H1 (cell line): ENCODE data around the gene HMHB1. TPM values are rescaled to one million over a fixed set of nuclear protein-coding genes. Genes with fewer than 3 reads are reported as not detected.
A peak's percentile ranks its signal among the peaks of the same experiment; 100 is the strongest.

Experiments
- CTCF ChIA-PET: fragments of 300-600 bp; sonication (Branson Sonifier 250); formaldehyde crosslinking; loops from one replicate; lab custom pipeline; 2021; ENCODE audit not compliant: partially characterized antibody; lab: Charles Lee
- POLR2A ChIA-PET: fragments of 300-600 bp; sonication (Branson Sonifier 250); formaldehyde crosslinking; loops from one replicate; lab custom pipeline; 2021; ENCODE audit warnings: inconsistent platforms; ENCODE audit not compliant: partially characterized antibody; lab: Charles Lee
- DNase-seq, 2 experiments: peaks; one replicate each; pipeline versions ENCODE4 v3.0.0 to v3.0.0-alpha.2; 2010 to 2022; ENCODE audit warnings: low spot score in 2 of 2, low read depth in 1 of 2, mixed read lengths in 1 of 2
- FAIRE-seq: peaks from 2 replicates; lab custom pipeline; 2011; peaks lifted over from hg19 to GRCh38; lab: Jason Lieb, UNC
- H2AFZ ChIP-seq: 2 replicates; pipeline ENCODE4 v1.8.1; 2012; ENCODE audit warnings: low read length, inconsistent platforms
- H2AK5ac ChIP-seq: 2 replicates; pipeline ENCODE4 v1.6.1; 2013; ENCODE audit warnings: low read depth, low read length
- H2BK120ac ChIP-seq: replicated peaks from 2 replicates; pipeline ENCODE3; 2013; ENCODE audit warnings: low read depth, low read length, inconsistent platforms
- H2BK12ac ChIP-seq: 2 replicates; pipeline ENCODE4 v1.6.1; 2013; ENCODE audit warnings: low read depth, low read length
- H2BK15ac ChIP-seq: 2 replicates; pipeline ENCODE4 v1.6.1; 2013; ENCODE audit warnings: low read length
- H2BK20ac ChIP-seq: 2 replicates; pipeline ENCODE4 v1.6.1; 2013; ENCODE audit warnings: low read length
- H2BK5ac ChIP-seq: 2 replicates; pipeline ENCODE4 v1.6.1; 2013; ENCODE audit warnings: low read depth, low read length
- H3K14ac ChIP-seq: 2 replicates; pipeline ENCODE4 v1.6.1; 2013; ENCODE audit warnings: inconsistent platforms; ENCODE audit not compliant: insufficient read length
- H3K18ac ChIP-seq: 2 replicates; pipeline ENCODE4 v1.6.1; 2013; ENCODE audit warnings: low read length; ENCODE audit errors: extremely low read depth
- H3K23ac ChIP-seq: 2 replicates; pipeline ENCODE4 v1.6.1; 2013; ENCODE audit warnings: inconsistent platforms; ENCODE audit not compliant: insufficient read length
- H3K23me2 ChIP-seq: 2 replicates; pipeline ENCODE4 v1.6.1; 2013; ENCODE audit warnings: low read depth, low read length
- H3K27ac ChIP-seq: 2 replicates; pipeline ENCODE4 v1.6.1; 2011; ENCODE audit warnings: low read depth, low read length, inconsistent platforms
- H3K27me3 ChIP-seq, 4 experiments: replicated peaks in 1 of 4; 1 replicate in 1 of 4; 2 replicates in 3 of 4; pipeline versions ENCODE4 v1.6.1 to v1.8.1; 2011 to 2013; ENCODE audit warnings: low read length in 3 of 4, mild to moderate bottlenecking in 3 of 4, inconsistent platforms in 2 of 4, mixed read lengths in 2 of 4, moderate library complexity in 1 of 4; ENCODE audit not compliant: control insufficient read depth in 3 of 4, insufficient read depth in 3 of 4; ENCODE audit errors: extremely low read depth in 1 of 4
- H3K36me3 ChIP-seq, 4 experiments: 2 replicates each; pipeline versions ENCODE4 v1.6.1 to v1.8.1; 2011 to 2013; ENCODE audit warnings: mild to moderate bottlenecking in 4 of 4, low read length in 3 of 4, moderate library complexity in 2 of 4, control low read depth in 1 of 4, inconsistent platforms in 1 of 4; ENCODE audit not compliant: insufficient read depth in 4 of 4, control insufficient read depth in 2 of 4
- H3K4ac ChIP-seq: replicated peaks from 2 replicates; pipeline ENCODE3; 2013; ENCODE audit warnings: low read length, low read depth, mixed read lengths, inconsistent platforms; ENCODE audit not compliant: insufficient read length
- H3K4me1 ChIP-seq, 4 experiments: replicated peaks in 1 of 4; 1 replicate in 1 of 4; 2 replicates in 3 of 4; pipeline versions ENCODE4 v1.6.1 to v1.8.1; 2011 to 2013; ENCODE audit warnings: low read length in 3 of 4, inconsistent platforms in 2 of 4, mixed read lengths in 1 of 4; ENCODE audit not compliant: insufficient read depth in 4 of 4, control insufficient read depth in 3 of 4
- H3K4me2 ChIP-seq, 2 experiments: 2 replicates each; pipeline versions ENCODE4 v1.6.1 to v1.8.1; 2011 to 2013; ENCODE audit warnings: low read depth in 2 of 2, low read length in 2 of 2, control low read depth in 1 of 2, inconsistent platforms in 1 of 2, mild to moderate bottlenecking in 1 of 2; ENCODE audit not compliant: insufficient read depth in 1 of 2
- H3K4me3 ChIP-seq, 4 experiments: fragments of 200-600, 300-600 bp in 1 of 4; sonication (generic), shearing (Covaris generic), sonication (Bioruptor Twin) in 1 of 4; 2 replicates each; pipeline versions ENCODE4 v1.5.1 to v1.8.1; 2011 to 2016; ENCODE audit warnings: low read length in 4 of 4, low read depth in 3 of 4, control low read depth in 2 of 4, inconsistent platforms in 2 of 4, mild to moderate bottlenecking in 2 of 4, mixed read lengths in 1 of 4, moderate library complexity in 1 of 4; ENCODE audit not compliant: insufficient read depth in 2 of 4; ENCODE audit errors: extremely low read depth in 1 of 4
- H3K56ac ChIP-seq: replicated peaks from 2 replicates; pipeline ENCODE3; 2013; ENCODE audit warnings: low read depth, mild to moderate bottlenecking, mixed read lengths, low read length, inconsistent platforms; ENCODE audit not compliant: insufficient read length
- H3K79me1 ChIP-seq: 2 replicates; pipeline ENCODE4 v1.6.1; 2013; ENCODE audit warnings: low read depth, low read length, control low read depth
- H3K79me2 ChIP-seq, 2 experiments: 2 replicates each; pipeline versions ENCODE4 v1.6.1 to v1.8.1; 2012 to 2013; ENCODE audit warnings: low read length in 2 of 2, mild to moderate bottlenecking in 2 of 2, inconsistent platforms in 1 of 2; ENCODE audit not compliant: insufficient read depth in 2 of 2, control insufficient read depth in 1 of 2
- H3K9ac ChIP-seq, 4 experiments: replicated peaks in 1 of 4; 1 replicate in 1 of 4; 2 replicates in 3 of 4; pipeline versions ENCODE4 v1.6.1 to v1.8.1; 2011 to 2013; ENCODE audit warnings: low read depth in 3 of 4, low read length in 3 of 4, control low read depth in 2 of 4, mild to moderate bottlenecking in 2 of 4, moderate library complexity in 2 of 4, inconsistent platforms in 1 of 4; ENCODE audit errors: extremely low read depth in 1 of 4
- H3K9me3 ChIP-seq, 2 experiments: 2 replicates each; pipeline versions ENCODE4 v1.6.1 to v1.8.1; 2012 to 2013; ENCODE audit warnings: mild to moderate bottlenecking in 2 of 2, moderate library complexity in 2 of 2, control low read depth in 1 of 2, inconsistent platforms in 1 of 2, low read depth in 1 of 2, low read length in 1 of 2, mixed read lengths in 1 of 2; ENCODE audit not compliant: insufficient read depth in 2 of 2
- H4K20me1 ChIP-seq, 2 experiments: replicated peaks in 1 of 2; 2 replicates each; pipeline versions ENCODE3 to v1.8.1; 2011 to 2013; ENCODE audit warnings: inconsistent platforms in 2 of 2, low read length in 2 of 2, mild to moderate bottlenecking in 1 of 2; ENCODE audit not compliant: insufficient read depth in 2 of 2, control insufficient read depth in 1 of 2
- H4K5ac ChIP-seq: 2 replicates; pipeline ENCODE4 v1.6.1; 2013; ENCODE audit warnings: low read length, low read depth, mixed read lengths, inconsistent platforms; ENCODE audit not compliant: insufficient read length
- H4K8ac ChIP-seq: 2 replicates; pipeline ENCODE4 v1.8.0; 2013; ENCODE audit warnings: mild to moderate bottlenecking, moderate library complexity, low read length, inconsistent platforms; ENCODE audit not compliant: insufficient read depth; ENCODE audit errors: extremely low read depth
- H4K91ac ChIP-seq: replicated peaks from 2 replicates; pipeline ENCODE3; 2013; ENCODE audit warnings: low read length, mixed read lengths, inconsistent platforms; ENCODE audit not compliant: insufficient read length
- BACH1 ChIP-seq: IDR thresholded peaks from 2 replicates; pipeline ENCODE4 v1.6.1; 2012; ENCODE audit warnings: low read length, improper control_type of control experiment
- NRF1 ChIP-seq: IDR thresholded peaks from 2 replicates; pipeline ENCODE4 v1.6.1; 2011; ENCODE audit warnings: mild to moderate bottlenecking, low read depth, low read length, improper control_type of control experiment
- PHF8 ChIP-seq: fragments of 200-600 bp; sonication (generic); conservative IDR thresholded peaks from 2 replicates; pipeline ENCODE4 v1.7.1; 2012; ENCODE audit warnings: low read depth, mild to moderate bottlenecking, inconsistent platforms, low read length, moderate library complexity
- TAF1 ChIP-seq: IDR thresholded peaks from 2 replicates; pipeline ENCODE4 v1.6.1; 2011; ENCODE audit warnings: mild to moderate bottlenecking, low read depth, low read length
- TBP ChIP-seq: IDR thresholded peaks from 2 replicates; pipeline ENCODE4 v1.6.1; 2011; ENCODE audit warnings: low read depth, low read length, improper control_type of control experiment
- WGBS, 2 experiments: shearing (Covaris generic) in 1 of 2; methylation state at CpG; one replicate each; pipeline versions ENCODE4 v1.1.6 to v1.1.7; 2013 to 2015; ENCODE audit warnings: low lambda C conversion rate in 2 of 2, mixed read lengths in 2 of 2, inconsistent platforms in 1 of 2, low coverage in 1 of 2, missing lambda C conversion rate in 1 of 2; ENCODE audit not compliant: insufficient replicate concordance in 2 of 2, insufficient coverage in 1 of 2, insufficient read length in 1 of 2; ENCODE audit errors: extremely low coverage in 1 of 2, missing lambda C conversion rate in 1 of 2; 5-methylcytosine and 5-hydroxymethylcytosine counted together
- polyA plus RNA-seq, 7 experiments: library from polyadenylated mRNA; depleted of rRNA in 3 of 7; stranded (reverse) in 5 of 7; unstranded in 2 of 7; fragments of >200 nt in 5 of 7; fragments of 200-250 nt in 2 of 7; gene quantifications; 1 replicate in 5 of 7; 2 replicates in 1 of 7; 4 replicates in 1 of 7; pipeline versions ENCODE4 v1.2.1 to v1.2.3, GENCODE V29; 2011 to 2013; ENCODE audit warnings: missing spikeins in 2 of 7, mixed read lengths in 2 of 7
- total RNA-seq: library from RNA; stranded (reverse); fragmentation: NEBNext Ultra II Directional; extraction: Animal tissue kit (Norgen Biotek cat#: 25700); gene quantifications from 2 replicates; pipeline ENCODE4 v1.2.1, GENCODE V29; 2021

HMHB1 gene
- total and polyA plus RNA-seq, 2 of the 8 experiments (the other 6 are each of a cell fraction or from before 2014, with no cell fraction given), result not detected

DNA sequence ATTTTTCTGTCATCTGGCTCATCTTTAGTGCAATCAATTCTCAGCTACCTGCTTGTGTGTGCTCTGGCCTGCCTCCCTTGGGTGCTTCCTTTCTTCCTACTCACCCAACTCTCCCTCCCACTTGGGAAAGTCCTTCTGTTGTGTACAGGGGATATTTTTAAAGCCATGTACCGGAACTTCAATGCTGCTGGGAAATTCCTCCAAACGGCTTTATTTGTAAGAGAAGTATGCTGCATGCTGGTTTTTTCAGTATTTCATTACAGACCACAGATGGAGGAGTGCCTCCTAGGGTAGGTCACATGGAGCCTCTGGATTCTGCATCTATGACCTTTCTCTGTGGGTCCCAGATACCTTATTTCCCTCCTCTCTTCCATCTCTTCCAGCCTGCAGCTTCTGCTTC lies 5.4 kb upstream of the HMHB1 start:
- Histone ChIP-seq H3K23me2 (no peaks in the 10 kb centered on the region), H2BK20ac (no peak overlapping the region)
- CTCF ChIA-PET, result no interaction called here

More for the DNA sequence above, 5.4 kb upstream of the HMHB1 start:
- Histone ChIP-seq H2BK15ac (no peak overlapping the region), H3K4me3 (no peak overlapping the region), H4K20me1 (no peaks in the 10 kb centered on the region), H3K4me2 (no peak overlapping the region), H3K27me3 (no peaks in the 10 kb centered on the region), H2AFZ (peak overlapping the region; percentile 21; the same call in 1 of the 2 replicates), H3K9me3 (no peaks in the 10 kb centered on the region), H3K56ac (no peak overlapping the region), H2AK5ac (no peak overlapping the region), H4K91ac (no peak overlapping the region), H2BK120ac (no peak overlapping the region), H3K4me1 (no peaks in the 10 kb centered on the region), H3K14ac (no peak overlapping the region), H2BK12ac (no peak overlapping the region), H3K79me2 (no peaks in the 10 kb centered on the region), H3K18ac (no peak overlapping the region), H3K36me3 (no peaks in the 10 kb centered on the region), H3K9ac (no peak overlapping the region), H3K4ac (no peak overlapping the region), H3K23ac (no peak overlapping the region), H3K27ac (no peak overlapping the region), H3K79me1 (no peaks in the 10 kb centered on the region)
- FAIRE-seq (no peak), DNase-seq (no peak)
- no peak for TF ChIP-seq BACH1
- no peak for TF ChIP-seq PHF8
- no peak for TF ChIP-seq NRF1
- no peak for TF ChIP-seq TBP
- no peak for TF ChIP-seq TAF1
- TF ChIP-seq, all 59 proteins: peak for 0
- POLR2A ChIA-PET, result no interaction called here
- H4K5ac ChIP-seq, result no peak overlapping the region
- WGBS, 2 experiments, result 77% methylated on average over 2 of the region's 2 CpGs; no CpG with 5 or more reads in 1 of the 2 experiments
- no peak overlapping the region for H4K8ac ChIP-seq
- H2BK5ac ChIP-seq, result no peak overlapping the region
